GM13976 (cell line): Measurements from ENCODE around the gene CLASP1.

Source experiments
- DNase-seq: peaks from one replicate; pipeline ENCODE4 v3.0.0; 2012; ENCODE audit warnings: low spot score
- CTCF ChIP-seq: IDR thresholded peaks from 2 replicates; pipeline ENCODE4 v1.5.1; 2012; ENCODE audit warnings: borderline replicate concordance, mild to moderate bottlenecking; ENCODE audit not compliant: insufficient read depth; ENCODE audit errors: extremely low read depth, missing control alignments, control extremely low read depth
- in situ Hi-C: fragments of 300-500 bp; cut with MboI; formaldehyde crosslinking; loops from one replicate; pipeline ENCODE4 v1.12.0; 2022; ENCODE audit warnings: low sequenced_read_pairs, mixed read lengths, inconsistent platforms; ENCODE audit not compliant: unreplicated experiment

CLASP1 gene

GRCh38 chr2:121359170-121359569 is 290.1 kb downstream of the CLASP1 start:
- in situ Hi-C loops, result no loop called here

GRCh38 chr2:121358291-121358690 is 291.0 kb downstream of the CLASP1 start:
- TF ChIP-seq CTCF, result no peak
- in situ Hi-C loops, result no loop called here
- DNase-seq, result no peak

More at GRCh38 chr2:121359170-121359569, 290.1 kb downstream of the CLASP1 start:
- no peak for TF ChIP-seq CTCF
- no peak for DNase-seq

GRCh38 chr2:121356058-121356640 is 293.1 kb downstream of the CLASP1 start:
- in situ Hi-C loops, result no loop called here
- TF ChIP-seq CTCF, result peak; percentile 49
- peak; percentile 62 for DNase-seq

GRCh38 chr2:121355488-121355887 is 293.8 kb downstream of the CLASP1 start:
- TF ChIP-seq CTCF, result no peak
- DNase-seq, result no peak
- in situ Hi-C loops, result no loop called here

GRCh38 chr2:121351521-121352318 is 297.5 kb downstream of the CLASP1 start:
- no peak for TF ChIP-seq CTCF
- DNase-seq, result no peak
- in situ Hi-C loops, result no loop called here

- DNase-seq, result no peak
- in situ Hi-C loops, result no loop called here
- TF ChIP-seq CTCF, result no peak
These were observed 298.4 kb downstream of the CLASP1 start for GRCh38 chr2:121350890-121351289.

GRCh38 chr2:121350402-121350775 is 298.9 kb downstream of the CLASP1 start:
- in situ Hi-C loops, result no loop called here
- DNase-seq, result no peak
- no peak for TF ChIP-seq CTCF
